Measurements from ENCODE around the gene PAM16. TPM values are rescaled to one million over a fixed set of nuclear protein-coding genes. Genes with fewer than 3 reads are reported as not detected.

PAM16 gene
- total and polyA plus RNA-seq, 2 of the 8 experiments (the other 6 are each of a cell fraction or from before 2014, with no cell fraction given): 78.3 to 198 TPM

GRCh38 chr16:4291699-4292098 lies 59.4 kb downstream of the PAM16 start (continued):
- TF ChIP-seq KDM1A (IDR thresholded peaks at IDR 0.05; ENCODE audit: borderline replicate concordance, low read length) (no peak), PHF8 (conservative IDR thresholded peaks at IDR 0.05; ENCODE audit: low read depth, low read length) (no peak), CTCF (IDR thresholded peaks at IDR 0.05; ENCODE audit: control extremely low read depth in 1 of 3, insufficient read depth in 1 of 3, low read depth in 1 of 3, low read length in 3 of 3) (no peak)
- TF ChIP-seq, protein P1, sequence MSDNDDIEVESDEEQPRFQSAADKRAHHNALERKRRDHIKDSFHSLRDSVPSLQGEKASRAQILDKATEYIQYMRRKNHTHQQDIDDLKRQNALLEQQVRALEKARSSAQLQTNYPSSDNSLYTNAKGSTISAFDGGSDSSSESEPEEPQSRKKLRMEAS (IDR thresholded peaks at IDR 0.05): no peak

Other genes starting within 250 kb of the PAM16 start
- gene ADCY9, start 234.9 kb downstream of the PAM16 start, total RNA-seq (2021; fragmentation: NEBNext Ultra II Directional; extraction: Animal tissue kit (Norgen Biotek cat#: 25700)): 13.1 and 13.4 TPM in 2 replicates
- 5.4 and 10.5 TPM in 2 replicates for gene ADCY9, start 234.9 kb downstream of the PAM16 start, polyA plus RNA-seq (2011; rRNA removed)
- gene SRL, start 109.2 kb downstream of the PAM16 start, total RNA-seq (2021; fragmentation: NEBNext Ultra II Directional; extraction: Animal tissue kit (Norgen Biotek cat#: 25700)): 0.08 TPM in 1 of 2 replicates, not detected in the other
- gene SRL, start 109.2 kb downstream of the PAM16 start, polyA plus RNA-seq (2011; rRNA removed): 0.05 and 0.09 TPM in 2 replicates
- 41.0 and 41.6 TPM in 2 replicates for gene TFAP4, start 78.3 kb downstream of the PAM16 start, total RNA-seq (2021; fragmentation: NEBNext Ultra II Directional; extraction: Animal tissue kit (Norgen Biotek cat#: 25700))
- 16.1 and 21.3 TPM in 2 replicates for gene TFAP4, start 78.3 kb downstream of the PAM16 start, polyA plus RNA-seq (2011; rRNA removed)
- gene GLIS2, start 35.3 kb downstream of the PAM16 start, total RNA-seq (2021; fragmentation: NEBNext Ultra II Directional; extraction: Animal tissue kit (Norgen Biotek cat#: 25700)): 17.4 and 18.6 TPM in 2 replicates
- gene GLIS2, start 35.3 kb downstream of the PAM16 start, polyA plus RNA-seq (2011; rRNA removed): 4.3 and 7.6 TPM in 2 replicates
- 9.6 and 10.1 TPM in 2 replicates for gene VASN, start 20.5 kb upstream of the PAM16 start, total RNA-seq (2021; fragmentation: NEBNext Ultra II Directional; extraction: Animal tissue kit (Norgen Biotek cat#: 25700))
- 11.3 and 25.2 TPM in 2 replicates for gene VASN, start 20.5 kb upstream of the PAM16 start, polyA plus RNA-seq (2011; rRNA removed)
- 25.8 and 29.8 TPM in 2 replicates for gene CORO7, start 65.3 kb upstream of the PAM16 start, total RNA-seq (2021; fragmentation: NEBNext Ultra II Directional; extraction: Animal tissue kit (Norgen Biotek cat#: 25700))
- 25.2 and 45.7 TPM in 2 replicates for gene CORO7, start 65.3 kb upstream of the PAM16 start, polyA plus RNA-seq (2011; rRNA removed)
- gene DNAJA3, start 74.5 kb upstream of the PAM16 start, total RNA-seq (2021; fragmentation: NEBNext Ultra II Directional; extraction: Animal tissue kit (Norgen Biotek cat#: 25700)): 58.0 and 59.1 TPM in 2 replicates
- 37.3 and 50.5 TPM in 2 replicates for gene DNAJA3, start 74.5 kb upstream of the PAM16 start, polyA plus RNA-seq (2011; rRNA removed)
- 66.8 and 72.5 TPM in 2 replicates for gene NMRAL1, start 123.3 kb upstream of the PAM16 start, total RNA-seq (2021; fragmentation: NEBNext Ultra II Directional; extraction: Animal tissue kit (Norgen Biotek cat#: 25700))
- gene NMRAL1, start 123.3 kb upstream of the PAM16 start, polyA plus RNA-seq (2011; rRNA removed): 143 and 196 TPM in 2 replicates
- 45.6 and 48.4 TPM in 2 replicates for gene HMOX2, start 125.1 kb upstream of the PAM16 start, total RNA-seq (2021; fragmentation: NEBNext Ultra II Directional; extraction: Animal tissue kit (Norgen Biotek cat#: 25700))
- 33.7 and 36.5 TPM in 2 replicates for gene HMOX2, start 125.1 kb upstream of the PAM16 start, polyA plus RNA-seq (2011; rRNA removed)
- 73.7 and 76.3 TPM in 2 replicates for gene CDIP1, start 187.5 kb upstream of the PAM16 start, total RNA-seq (2021; fragmentation: NEBNext Ultra II Directional; extraction: Animal tissue kit (Norgen Biotek cat#: 25700))
- gene CDIP1, start 187.5 kb upstream of the PAM16 start, polyA plus RNA-seq (2011; rRNA removed): 56.6 and 91.0 TPM in 2 replicates
- 1.3 and 1.6 TPM in 2 replicates for gene C16orf96, start 205.0 kb upstream of the PAM16 start, total RNA-seq (2021; fragmentation: NEBNext Ultra II Directional; extraction: Animal tissue kit (Norgen Biotek cat#: 25700))
- gene C16orf96, start 205.0 kb upstream of the PAM16 start, polyA plus RNA-seq (2011; rRNA removed): 1.0 and 1.8 TPM in 2 replicates